Coronary artery (tissue), 2 donors: ENCODE data around the gene MAN1A2.

Experiments
- DNase-seq: peaks from one replicate; pipeline ENCODE4 v3.0.0-alpha.2; 2017; ENCODE audit warnings: low spot score
- H3K27ac ChIP-seq, 2 donors: fragments of 200-600 bp; sonication (generic); one replicate each; pipeline ENCODE4 v1.5.1; 2016 to 2019
- H3K4me3 ChIP-seq: fragments of 200-600 bp; sonication (generic); 2 replicates; pipeline ENCODE4 v1.5.1; 2016; ENCODE audit warnings: mild to moderate bottlenecking, moderate library complexity
- TF ChIP-seq, protein P1 (sequence below): fragments of 200-600 bp; sonication (generic); IDR thresholded peaks from one replicate; pipeline ENCODE4 v1.5.1; 2019; ENCODE audit warnings: antibody characterized with exemption

Gene MAN1A2

DNA sequence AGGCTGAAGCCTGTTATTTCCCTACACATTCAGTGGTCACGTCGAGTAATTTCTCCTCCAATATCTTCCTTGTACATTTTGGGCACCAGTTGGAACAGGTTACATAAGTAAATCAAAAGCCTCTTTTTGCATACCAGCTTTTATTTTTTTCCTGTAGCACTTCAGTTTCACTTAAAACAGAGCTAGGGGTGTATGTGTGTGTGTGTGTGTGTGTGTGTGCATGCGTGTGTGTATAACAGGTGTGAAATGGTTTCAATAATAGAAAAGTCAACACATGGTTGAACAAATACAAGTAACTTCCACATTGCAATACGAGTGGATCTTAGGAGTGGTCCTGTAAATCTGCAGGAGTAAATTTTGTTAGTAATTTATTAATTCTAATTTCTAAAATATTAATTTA lies 3.0 kb upstream of the MAN1A2 start:
- Histone ChIP-seq H3K27ac (no peak overlapping the region), H3K4me3 (no peak overlapping the region)
- no peak for DNase-seq
- TF ChIP-seq, protein P1, sequence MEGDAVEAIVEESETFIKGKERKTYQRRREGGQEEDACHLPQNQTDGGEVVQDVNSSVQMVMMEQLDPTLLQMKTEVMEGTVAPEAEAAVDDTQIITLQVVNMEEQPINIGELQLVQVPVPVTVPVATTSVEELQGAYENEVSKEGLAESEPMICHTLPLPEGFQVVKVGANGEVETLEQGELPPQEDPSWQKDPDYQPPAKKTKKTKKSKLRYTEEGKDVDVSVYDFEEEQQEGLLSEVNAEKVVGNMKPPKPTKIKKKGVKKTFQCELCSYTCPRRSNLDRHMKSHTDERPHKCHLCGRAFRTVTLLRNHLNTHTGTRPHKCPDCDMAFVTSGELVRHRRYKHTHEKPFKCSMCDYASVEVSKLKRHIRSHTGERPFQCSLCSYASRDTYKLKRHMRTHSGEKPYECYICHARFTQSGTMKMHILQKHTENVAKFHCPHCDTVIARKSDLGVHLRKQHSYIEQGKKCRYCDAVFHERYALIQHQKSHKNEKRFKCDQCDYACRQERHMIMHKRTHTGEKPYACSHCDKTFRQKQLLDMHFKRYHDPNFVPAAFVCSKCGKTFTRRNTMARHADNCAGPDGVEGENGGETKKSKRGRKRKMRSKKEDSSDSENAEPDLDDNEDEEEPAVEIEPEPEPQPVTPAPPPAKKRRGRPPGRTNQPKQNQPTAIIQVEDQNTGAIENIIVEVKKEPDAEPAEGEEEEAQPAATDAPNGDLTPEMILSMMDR = no peak

GRCh38 chr1:117365350-117366176 lies 1.7 kb upstream of the MAN1A2 start:
- no peak for DNase-seq
- TF ChIP-seq, protein P1 = no peak
- H3K4me3 ChIP-seq = peak overlapping the region; percentile 91

DNA sequence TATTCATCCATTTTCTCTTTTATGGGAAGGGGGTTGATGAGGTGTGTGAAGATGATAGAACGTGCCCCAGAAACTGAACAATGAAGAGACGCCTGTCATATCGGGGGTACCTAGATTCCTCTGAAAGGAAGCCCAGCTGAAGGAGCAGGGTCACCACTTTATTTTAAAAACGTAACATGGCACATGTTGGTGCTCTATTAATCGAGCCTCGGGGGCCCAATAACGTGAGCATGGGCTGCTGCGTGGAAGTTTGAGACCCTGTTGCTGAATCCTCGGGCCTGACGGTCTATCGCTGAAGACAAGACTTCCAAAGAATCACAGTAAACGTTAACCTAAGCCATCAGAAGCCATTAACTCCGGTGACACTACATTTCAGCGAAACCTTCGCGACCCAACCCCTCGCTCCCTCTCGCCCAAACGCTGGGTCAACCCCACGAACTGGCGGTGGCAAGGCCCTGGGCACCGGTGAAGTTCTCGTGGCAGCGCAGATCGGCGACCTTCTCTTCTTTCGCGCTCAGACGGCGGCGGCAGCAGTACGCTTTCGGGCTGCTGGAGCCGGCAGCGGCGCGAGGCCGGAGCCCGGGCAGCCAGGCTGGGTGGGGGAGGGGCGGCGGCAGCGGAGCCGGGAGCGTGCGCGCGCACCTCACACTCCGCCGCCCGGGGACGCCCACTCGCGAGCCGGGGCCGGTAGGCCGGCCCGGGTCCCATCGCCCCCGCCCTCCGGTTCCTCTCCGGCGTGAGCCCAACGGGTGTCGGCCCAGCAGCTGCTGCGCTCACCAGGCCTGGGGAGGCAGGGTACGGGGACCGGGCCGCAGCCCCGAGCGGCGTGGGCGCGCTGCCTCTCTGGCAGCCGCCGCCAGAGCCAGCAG lies 838 bp upstream of the MAN1A2 start:
- DNase-seq = peak; percentile 88
- TF ChIP-seq, protein P1 = no peak
- Histone ChIP-seq H3K4me3 (peak overlapping the region; percentile 91), H3K27ac (peak overlapping the region; percentile 94 to 97)

More at GRCh38 chr1:117365350-117366176, 1.7 kb upstream of the MAN1A2 start:
- peak overlapping the region; percentile 94 to 97 for H3K27ac ChIP-seq

- Histone ChIP-seq H3K27ac (peak overlapping the region; percentile 94 to 97), H3K4me3 (peak overlapping the region; percentile 91)
- TF ChIP-seq, protein P1 = no peak
- no peak for DNase-seq
Observed at GRCh38 chr1:117368116-117369108, 1.2 kb downstream of the MAN1A2 start.

DNA sequence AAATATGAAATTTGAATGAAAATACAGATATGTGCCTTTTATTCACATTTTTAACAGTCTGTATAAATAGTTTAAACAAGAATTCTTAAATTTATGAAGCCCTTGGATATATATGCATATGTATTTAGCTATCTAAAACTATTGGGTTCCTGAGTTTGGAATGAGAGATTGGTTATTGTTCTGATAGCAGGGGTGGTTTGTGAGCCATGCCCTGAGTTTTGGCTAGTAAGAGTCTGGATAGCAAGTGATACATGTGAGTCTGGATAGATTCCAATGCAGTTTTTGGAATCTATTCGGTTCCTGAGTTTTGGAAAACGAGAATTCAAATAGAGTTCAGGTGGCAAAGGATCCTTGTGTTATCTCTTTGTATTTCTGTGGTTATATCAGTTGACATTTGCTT lies 2.8 kb downstream of the MAN1A2 start:
- no peak for DNase-seq
- Histone ChIP-seq H3K27ac (no peak overlapping the region), H3K4me3 (peak overlapping the region; percentile 91)
- TF ChIP-seq, protein P1 = no peak

DNA sequence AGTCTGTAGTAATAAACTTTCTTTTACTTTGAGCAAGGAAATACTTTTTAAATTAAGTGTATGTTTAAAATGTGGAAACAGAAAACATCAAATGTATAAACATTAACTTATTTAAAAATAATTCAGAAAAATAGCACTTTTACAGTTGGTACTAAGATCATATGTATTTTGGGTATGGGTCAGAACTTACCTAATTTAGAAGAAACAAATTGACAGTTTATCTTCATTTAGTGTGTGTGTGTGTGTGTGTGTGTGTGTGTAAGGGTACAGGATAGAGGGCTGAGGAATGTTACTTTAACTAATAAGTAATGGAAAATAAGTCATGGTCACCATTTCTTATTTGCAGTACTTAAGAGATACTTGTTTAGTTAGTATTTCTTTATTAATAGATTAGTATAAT lies 3.3 kb downstream of the MAN1A2 start:
- no peak for DNase-seq
- TF ChIP-seq, protein P1 = no peak
- no peak overlapping the region for H3K27ac ChIP-seq
- peak overlapping the region; percentile 91 for H3K4me3 ChIP-seq
